Endothelial cell of umbilical vein (primary cell): Measurements from ENCODE around the gene CCBE1. TPM values are rescaled to one million over a fixed set of nuclear protein-coding genes. Genes with fewer than 3 reads are reported as not detected.

Source experiments
- BruUV-seq: library from RNA; stranded (reverse); fragments of 400-500 nt; replicated peaks from 2 replicates; lab custom pipeline; 2021; lab: Mats Ljungman, UMichigan
- CTCF ChIA-PET: fragments of 300-600, 350-600 bp; sonication (Branson Sonifier 250); formaldehyde crosslinking; loops from one replicate; lab custom pipeline; 2021; ENCODE audit warnings: antibody characterized with exemption, inconsistent platforms; lab: Charles Lee
- POLR2A ChIA-PET: fragments of 300-600, 350-600 bp; sonication (Branson Sonifier 250); formaldehyde crosslinking; loops from one replicate; lab custom pipeline; 2021; ENCODE audit warnings: antibody characterized with exemption, inconsistent platforms; lab: Charles Lee
- DNase-seq: peaks from one replicate; pipeline ENCODE4 v3.0.0-alpha.2; 2011; ENCODE audit warnings: low read depth, low spot score
- FAIRE-seq: peaks from 2 replicates; lab custom pipeline; 2011; peaks lifted over from hg19 to GRCh38; lab: Jason Lieb, UNC
- H2AFZ ChIP-seq: 2 replicates; pipeline ENCODE4 v1.6.0; 2012; ENCODE audit warnings: low read depth, low read length, control low read depth, inconsistent platforms
- H3K27ac ChIP-seq: 2 replicates; pipeline ENCODE4 v1.5.1; 2011; ENCODE audit warnings: low read depth, mild to moderate bottlenecking, control low read depth, low read length, moderate library complexity; ENCODE audit not compliant: insufficient read depth
- H3K27me3 ChIP-seq, 2 experiments: 2 replicates each; pipeline versions ENCODE4 v1.6.0 to v1.6.1; 2011; ENCODE audit warnings: low read length in 2 of 2, mixed read lengths in 1 of 2; ENCODE audit not compliant: control insufficient read depth in 2 of 2, insufficient read depth in 2 of 2
- H3K36me3 ChIP-seq, 2 experiments: 2 replicates in 1 of 2; 3 replicates in 1 of 2; pipeline ENCODE4 v1.5.1; 2011; ENCODE audit warnings: low read length in 2 of 2, mild to moderate bottlenecking in 1 of 2, moderate library complexity in 1 of 2; ENCODE audit not compliant: control insufficient read depth in 2 of 2, insufficient read depth in 2 of 2; ENCODE audit errors: extremely low read depth in 1 of 2
- H3K4me1 ChIP-seq: 3 replicates; pipeline ENCODE4 v1.5.1; 2011; ENCODE audit warnings: mild to moderate bottlenecking, low read length; ENCODE audit not compliant: control insufficient read depth, insufficient read depth; ENCODE audit errors: extremely low read depth
- H3K4me2 ChIP-seq: 2 replicates; pipeline ENCODE4 v1.6.1; 2011; ENCODE audit warnings: low read length, control low read depth, mixed read lengths; ENCODE audit not compliant: insufficient read depth
- H3K4me3 ChIP-seq, 3 experiments: fragments of 200-600 bp in 1 of 3; sonication (generic), shearing (Covaris generic) in 1 of 3; replicated peaks in 1 of 3; 2 replicates each; pipeline ENCODE4 v1.5.1; 2011 to 2016; ENCODE audit warnings: control low read depth in 3 of 3, low read length in 3 of 3, mild to moderate bottlenecking in 2 of 3, inconsistent platforms in 1 of 3, low read depth in 1 of 3, moderate library complexity in 1 of 3; ENCODE audit not compliant: insufficient read depth in 1 of 3
- H3K79me2 ChIP-seq: 2 replicates; pipeline ENCODE4 v1.6.0; 2012; ENCODE audit warnings: low read length, inconsistent platforms; ENCODE audit not compliant: control insufficient read depth, insufficient read depth
- H3K9ac ChIP-seq: replicated peaks from 2 replicates; pipeline ENCODE3; 2011; ENCODE audit warnings: low read length, control low read depth; ENCODE audit not compliant: insufficient read depth; ENCODE audit errors: extremely low read depth
- H3K9me1 ChIP-seq: replicated peaks from 3 replicates; pipeline ENCODE4 v1.6.0; 2011; ENCODE audit warnings: mild to moderate bottlenecking, low read length; ENCODE audit not compliant: control insufficient read depth, insufficient read depth; ENCODE audit errors: extremely low read depth
- H3K9me3 ChIP-seq: replicated peaks from 2 replicates; pipeline ENCODE4 v1.5.1; 2012; ENCODE audit warnings: low read length, inconsistent platforms; ENCODE audit not compliant: control insufficient read depth, insufficient read depth
- H4K20me1 ChIP-seq: replicated peaks from 2 replicates; pipeline ENCODE3; 2011; ENCODE audit warnings: mild to moderate bottlenecking, low read length; ENCODE audit not compliant: control insufficient read depth, insufficient read depth; ENCODE audit errors: extremely low read depth
- CTCF ChIP-seq, 2 donors: IDR thresholded peaks; 1 replicate in 1 of 2; 2 replicates in 1 of 2; pipeline ENCODE4 v1.5.1; 2011; ENCODE audit warnings: low read length in 2 of 2, mild to moderate bottlenecking in 2 of 2, moderate library complexity in 2 of 2, control low read depth in 1 of 2, inconsistent platforms in 1 of 2, low read depth in 1 of 2; ENCODE audit not compliant: insufficient read depth in 1 of 2; ENCODE audit errors: extremely low read depth in 1 of 2
- EZH2 ChIP-seq: IDR thresholded peaks from 2 replicates; pipeline ENCODE4 v1.6.1; 2012; ENCODE audit warnings: borderline replicate concordance, low read depth, mild to moderate bottlenecking, moderate library complexity, low read length, inconsistent platforms; ENCODE audit not compliant: severe bottlenecking
- FOS ChIP-seq: IDR thresholded peaks from 2 replicates; pipeline ENCODE4 v1.6.1; 2011; ENCODE audit warnings: mild to moderate bottlenecking, low read length, moderate library complexity, borderline replicate concordance; ENCODE audit not compliant: insufficient read depth
- GATA2 ChIP-seq: IDR thresholded peaks from 2 replicates; pipeline ENCODE4 v1.7.0; 2011; ENCODE audit warnings: low read depth, mild to moderate bottlenecking, moderate library complexity, mixed read lengths, low read length; ENCODE audit not compliant: insufficient read length, insufficient read depth
- JUN ChIP-seq: IDR thresholded peaks from 2 replicates; pipeline ENCODE4 v1.6.1; 2011; ENCODE audit warnings: borderline replicate concordance, low read depth; ENCODE audit not compliant: insufficient read length, insufficient read depth
- MYC ChIP-seq: IDR thresholded peaks from one replicate; pipeline ENCODE4 v1.6.1; 2011; ENCODE audit warnings: mild to moderate bottlenecking, low read depth, low read length
- POLR2A ChIP-seq: IDR thresholded peaks from 2 replicates; pipeline ENCODE4 v1.6.1; 2012; ENCODE audit warnings: low read depth, mild to moderate bottlenecking, control low read depth, low read length
- POLR2AphosphoS5 ChIP-seq: IDR thresholded peaks from 2 replicates; pipeline ENCODE4 v1.6.1; 2012; ENCODE audit warnings: low read depth, mild to moderate bottlenecking, control low read depth, low read length, moderate library complexity; ENCODE audit not compliant: insufficient read depth
- dilution Hi-C: fragments of 300-500 bp; cut with MboI; formaldehyde crosslinking; loops from one replicate; pipeline ENCODE4 v1.15.0; 2019; ENCODE audit warnings: low sequenced_read_pairs; ENCODE audit not compliant: extremely low pct_ligation_motif_present
- intact Hi-C: fragments of 100-400 bp; cut with micrococcal nuclease; formaldehyde crosslinking; loops from one replicate; pipeline ENCODE4 v1.10.0; 2022
- polyA plus RNA-seq, 4 experiments: library from polyadenylated mRNA; depleted of rRNA in 3 of 4; stranded (reverse) in 3 of 4; unstranded in 1 of 4; fragments of >200 nt; gene quantifications; 2 replicates each; pipeline versions ENCODE4 v1.2.1 to v1.2.3, GENCODE V29; 2011 to 2012; ENCODE audit warnings: missing spikeins in 1 of 4
- total RNA-seq: library from RNA; stranded (reverse); gene quantifications from 2 replicates; pipeline ENCODE4 v1.2.3, GENCODE V29; 2021
- TF ChIP-seq, protein P1 (sequence below): IDR thresholded peaks from 2 replicates; pipeline ENCODE4 v1.6.1; 2011; ENCODE audit not compliant: insufficient read depth, insufficient read length

Gene CCBE1
- total and polyA plus RNA-seq, 2 donors (not counting 3 experiments of a cell fraction or from before 2014, with no cell fraction given) = 0.04 TPM; not detected in 1

GRCh38 chr18:59469463-59470180, 227.6 kb downstream of the CCBE1 start:
- Histone ChIP-seq H3K27me3 (no peaks in the 10 kb centered on the region), H3K27ac (no peak overlapping the region), H3K9me3 (no peaks in the 10 kb centered on the region), H3K4me1 (no peaks in the 10 kb centered on the region), H3K9ac (no peak overlapping the region), H3K9me1 (no peaks in the 10 kb centered on the region), H3K79me2 (no peaks in the 10 kb centered on the region), H3K4me3 (no peak overlapping the region), H3K4me2 (no peak overlapping the region), H4K20me1 (no peaks in the 10 kb centered on the region), H3K36me3 (no peaks in the 10 kb centered on the region), H2AFZ (no peak overlapping the region)
- ChIA-PET CTCF (interaction anchor here (4.1 kb wide), 1 partner anchor 10 kb away, joined by 20 read pairs; no protein-coding TSS in a partner anchor), POLR2A (no interaction called here)
- dilution Hi-C loops (no loop called here), intact Hi-C loops (no loop called here)
- no peak for FAIRE-seq
- no TSS peak for BruUV-seq
- TF ChIP-seq EZH2 = no peak
- TF ChIP-seq JUN = no peak
- no peak for TF ChIP-seq CTCF (IDR thresholded peaks at IDR 0.05; ENCODE audit: extremely low read depth in 1 of 2, insufficient read depth in 1 of 2, low read depth in 1 of 2, low read length in 2 of 2)
- TF ChIP-seq MYC = no peak
- TF ChIP-seq POLR2A = no peak
- TF ChIP-seq, protein P1, sequence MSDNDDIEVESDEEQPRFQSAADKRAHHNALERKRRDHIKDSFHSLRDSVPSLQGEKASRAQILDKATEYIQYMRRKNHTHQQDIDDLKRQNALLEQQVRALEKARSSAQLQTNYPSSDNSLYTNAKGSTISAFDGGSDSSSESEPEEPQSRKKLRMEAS = no peak
- no peak for TF ChIP-seq GATA2
- TF ChIP-seq POLR2AphosphoS5 = no peak
- TF ChIP-seq FOS = no peak
- DNase-seq = no peak
